ENCODE measurements around the gene NEXN. TPM values are rescaled to one million over a fixed set of nuclear protein-coding genes. Genes with fewer than 3 reads are reported as not detected.

The NEXN gene
- total and polyA plus RNA-seq, 2 donors (not counting 1 experiment from before 2014, with no cell fraction given), result 0.07 to 0.81 TPM

DNA sequence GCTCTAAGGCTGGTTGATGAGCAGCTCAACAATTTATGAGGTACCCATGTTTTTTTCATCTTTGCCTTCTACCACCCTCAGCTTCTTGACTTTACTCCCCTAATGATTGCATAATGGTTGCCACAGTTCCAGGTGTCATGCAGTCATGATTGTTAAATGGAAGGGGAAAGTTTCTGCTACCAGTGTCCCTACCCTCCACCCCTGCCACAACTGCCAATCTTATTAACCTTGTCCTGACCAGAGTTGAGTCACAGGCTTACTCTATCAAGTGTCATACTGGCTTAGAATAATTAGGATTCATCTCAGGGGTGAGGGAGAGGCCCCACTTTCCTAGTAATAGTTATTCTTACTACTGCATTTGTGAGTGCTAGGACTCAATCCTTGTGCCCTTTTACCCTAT lies 98.4 kb downstream of the NEXN start:
- H3K4me3 ChIP-seq (ENCODE audit: control extremely low read depth in 1 of 5, extremely low read depth in 1 of 5, insufficient read depth in 1 of 5, low read depth in 2 of 5, low read length in 4 of 5), result no peak overlapping the region
- H3K27ac ChIP-seq (ENCODE audit: low read length in 2 of 2), result no peak overlapping the region
- no peaks in the 10 kb centered on the region for H3K9me3 ChIP-seq (ENCODE audit: control extremely low read depth in 1 of 3, control insufficient read depth in 2 of 3, insufficient read depth in 1 of 3, low read length in 2 of 3)
- H3K4me2 ChIP-seq (replicated peaks; ENCODE audit: low read depth, low read length, poor library complexity, severe bottlenecking), result no peak overlapping the region
- intact Hi-C loops (cut with micrococcal nuclease), result no loop called here
- H3K9me3 Mint-ChIP-seq (ENCODE audit: insufficient read depth), result no peaks in the 10 kb centered on the region
- H3K27ac Mint-ChIP-seq, result no peak overlapping the region
- no peak overlapping the region for H3K9ac ChIP-seq (ENCODE audit: low read length)
- ATAC-seq (ENCODE audit: low read depth), result no peak
- H3K36me3 ChIP-seq (replicated peaks in 1 of 2; ENCODE audit: control extremely low read depth in 1 of 2, control insufficient read depth in 1 of 2, extremely low read depth in 1 of 2, insufficient read depth in 2 of 2, low read length in 1 of 2), result peaks cover 2 to 5% of the 10 kb centered on the region in 2 experiments
- no peaks in the 10 kb centered on the region for H3K4me1 ChIP-seq (ENCODE audit: control insufficient read depth in 2 of 2, insufficient read depth in 2 of 2, low read length in 2 of 2)
- H3K79me2 ChIP-seq (ENCODE audit: control insufficient read depth, insufficient read depth, low read length), result peaks cover 40% of the 10 kb centered on the region
- no peaks in the 10 kb centered on the region for H3K27me3 Mint-ChIP-seq
- H4K20me1 ChIP-seq (ENCODE audit: control insufficient read depth, insufficient read depth, low read length, poor library complexity, severe bottlenecking), result no peaks in the 10 kb centered on the region
- peaks cover 12% of the 10 kb centered on the region for H3K4me1 Mint-ChIP-seq
- TF ChIP-seq CTCF (IDR thresholded peaks at IDR 0.05) (no peak), EZH2 (IDR thresholded peaks at IDR 0.05; ENCODE audit: borderline replicate concordance, insufficient read depth, low read depth, low read length, poor library complexity, severe bottlenecking) (no peak)
- ChIA-PET CTCF (no interaction called here), POLR2A (no interaction called here)
- no peaks in the 10 kb centered on the region for H3K27me3 ChIP-seq (replicated peaks in 1 of 4; ENCODE audit: control extremely low read depth in 1 of 4, control insufficient read depth in 3 of 4, insufficient read depth in 4 of 4, low read length in 3 of 4)
- H3K4me3 Mint-ChIP-seq, result no peak overlapping the region
- DNase-seq, result no peak
- no peak overlapping the region for H2AFZ ChIP-seq (ENCODE audit: insufficient read depth, low read depth, low read length, poor library complexity, severe bottlenecking)

DNA sequence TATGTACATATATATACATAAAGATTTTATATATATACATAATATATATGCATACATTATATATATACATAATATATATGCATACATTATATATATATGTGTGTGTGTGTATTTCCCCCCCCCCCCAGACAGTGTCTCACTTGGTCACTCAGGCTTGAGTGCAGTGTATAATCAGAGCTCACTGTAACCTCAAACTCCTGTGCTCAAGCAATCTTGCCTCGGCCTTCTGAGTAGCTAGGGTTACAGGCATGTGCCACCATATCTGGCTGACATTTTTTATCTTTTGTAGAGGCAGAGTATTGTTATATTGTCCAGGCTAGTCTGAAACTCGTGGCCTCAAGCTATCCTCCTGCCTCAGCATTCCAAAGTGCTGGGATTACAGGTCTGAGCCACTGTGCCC lies 99.5 kb downstream of the NEXN start:
- Histone ChIP-seq H3K4me2 (replicated peaks; ENCODE audit: low read depth, low read length, poor library complexity, severe bottlenecking) (no peak overlapping the region), H3K27me3 (replicated peaks in 1 of 4; ENCODE audit: control extremely low read depth in 1 of 4, control insufficient read depth in 3 of 4, insufficient read depth in 4 of 4, low read length in 3 of 4) (no peaks in the 10 kb centered on the region), H4K20me1 (ENCODE audit: control insufficient read depth, insufficient read depth, low read length, poor library complexity, severe bottlenecking) (no peaks in the 10 kb centered on the region), H3K9me3 (ENCODE audit: control extremely low read depth in 1 of 3, control insufficient read depth in 2 of 3, insufficient read depth in 1 of 3, low read length in 2 of 3) (no peaks in the 10 kb centered on the region), H3K4me3 (ENCODE audit: control extremely low read depth in 1 of 5, extremely low read depth in 1 of 5, insufficient read depth in 1 of 5, low read depth in 2 of 5, low read length in 4 of 5) (no peak overlapping the region), H3K9ac (ENCODE audit: low read length) (no peak overlapping the region), H3K27ac (ENCODE audit: low read length in 2 of 2) (no peak overlapping the region), H3K36me3 (replicated peaks in 1 of 2; ENCODE audit: control extremely low read depth in 1 of 2, control insufficient read depth in 1 of 2, extremely low read depth in 1 of 2, insufficient read depth in 2 of 2, low read length in 1 of 2) (peaks cover 2 to 5% of the 10 kb centered on the region in 2 experiments), H2AFZ (ENCODE audit: insufficient read depth, low read depth, low read length, poor library complexity, severe bottlenecking) (no peak overlapping the region), H3K79me2 (ENCODE audit: control insufficient read depth, insufficient read depth, low read length) (peaks cover 39% of the 10 kb centered on the region), H3K4me1 (ENCODE audit: control insufficient read depth in 2 of 2, insufficient read depth in 2 of 2, low read length in 2 of 2) (no peaks in the 10 kb centered on the region)
- DNase-seq (no peak), ATAC-seq (ENCODE audit: low read depth) (no peak)
- TF ChIP-seq CTCF (IDR thresholded peaks at IDR 0.05), result no peak
- intact Hi-C loops (cut with micrococcal nuclease), result no loop called here
- Mint-ChIP-seq H3K27me3 (no peaks in the 10 kb centered on the region), H3K27ac (no peak overlapping the region), H3K9me3 (ENCODE audit: insufficient read depth) (no peaks in the 10 kb centered on the region), H3K4me1 (peaks cover 12% of the 10 kb centered on the region), H3K4me3 (no peak overlapping the region)
- WGBS (ENCODE audit: insufficient coverage), result 90% methylated on average over 1 of the region's 2 CpGs
- ChIA-PET CTCF (no interaction called here), POLR2A (no interaction called here)

Measured in B cell (primary cell).